ENCODE measurements around the gene IHH. TPM values are rescaled to one million over a fixed set of nuclear protein-coding genes. Genes with fewer than 3 reads are reported as not detected.

The IHH gene
- total and polyA plus RNA-seq, 2 donors (not counting 3 experiments of a cell fraction or from before 2014, with no cell fraction given) = 0.03 TPM; not detected in 1

DNA sequence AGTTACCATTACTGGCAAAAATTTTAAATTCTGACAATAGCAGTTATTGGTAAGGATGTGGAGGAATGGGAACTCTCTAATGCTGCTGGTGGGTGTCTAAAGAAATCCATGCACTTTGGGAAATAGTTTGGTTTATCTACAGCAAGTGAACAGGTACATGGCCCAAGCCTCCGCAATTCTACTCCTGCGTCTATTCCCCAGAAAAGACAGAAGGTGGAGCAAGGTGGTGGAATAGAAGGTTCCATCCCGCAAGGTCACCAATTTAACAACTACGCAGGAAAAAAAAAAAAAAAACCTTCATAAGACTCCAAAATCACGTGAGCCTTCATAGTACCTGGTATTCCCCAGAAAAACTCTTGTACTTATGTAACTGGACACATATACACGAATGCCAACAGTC lies 25.9 kb downstream of the IHH start:
- no TSS peak for BruUV-seq (replicated peaks)
- no peaks in the 10 kb centered on the region for H4K20me1 ChIP-seq (replicated peaks; ENCODE audit: control insufficient read depth, extremely low read depth, insufficient read depth, low read length)
- CTCF ChIA-PET = interaction anchor here (0.8 kb wide), 1 partner anchor 39 kb away, joined by 3 read pairs; no protein-coding TSS in a partner anchor
- no peaks in the 10 kb centered on the region for H3K79me2 ChIP-seq (ENCODE audit: control insufficient read depth, insufficient read depth, low read length)
- H3K27ac ChIP-seq (ENCODE audit: insufficient read depth, low read depth, low read length) = no peak overlapping the region
- no peaks in the 10 kb centered on the region for H3K36me3 ChIP-seq (ENCODE audit: control insufficient read depth in 2 of 2, extremely low read depth in 1 of 2, insufficient read depth in 2 of 2, low read length in 2 of 2)
- no peak overlapping the region for H3K9ac ChIP-seq (replicated peaks; ENCODE audit: extremely low read depth, insufficient read depth, low read length)
- dilution Hi-C loops (cut with MboI; ENCODE audit: extremely low pct_ligation_motif_present, low sequenced_read_pairs) = no loop called here
- DNase-seq (ENCODE audit: low read depth, low spot score) = no peak
- TF ChIP-seq POLR2AphosphoS5 (IDR thresholded peaks at IDR 0.05; ENCODE audit: insufficient read depth, low read depth, low read length) (no peak), MYC (IDR thresholded peaks at IDR 0.05; ENCODE audit: low read depth, low read length) (no peak), FOS (IDR thresholded peaks at IDR 0.05; ENCODE audit: borderline replicate concordance, insufficient read depth, low read length) (no peak), EZH2 (IDR thresholded peaks at IDR 0.05; ENCODE audit: borderline replicate concordance, low read depth, low read length, severe bottlenecking) (no peak), POLR2A (IDR thresholded peaks at IDR 0.05; ENCODE audit: low read depth, low read length) (no peak), JUN (IDR thresholded peaks at IDR 0.05; ENCODE audit: borderline replicate concordance, insufficient read depth, insufficient read length, low read depth) (no peak), GATA2 (IDR thresholded peaks at IDR 0.05; ENCODE audit: insufficient read depth, insufficient read length, low read depth, low read length) (no peak)
- TF ChIP-seq, protein P1, sequence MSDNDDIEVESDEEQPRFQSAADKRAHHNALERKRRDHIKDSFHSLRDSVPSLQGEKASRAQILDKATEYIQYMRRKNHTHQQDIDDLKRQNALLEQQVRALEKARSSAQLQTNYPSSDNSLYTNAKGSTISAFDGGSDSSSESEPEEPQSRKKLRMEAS (IDR thresholded peaks at IDR 0.05; ENCODE audit: insufficient read depth, insufficient read length) = no peak
- TF ChIP-seq, protein P2, sequence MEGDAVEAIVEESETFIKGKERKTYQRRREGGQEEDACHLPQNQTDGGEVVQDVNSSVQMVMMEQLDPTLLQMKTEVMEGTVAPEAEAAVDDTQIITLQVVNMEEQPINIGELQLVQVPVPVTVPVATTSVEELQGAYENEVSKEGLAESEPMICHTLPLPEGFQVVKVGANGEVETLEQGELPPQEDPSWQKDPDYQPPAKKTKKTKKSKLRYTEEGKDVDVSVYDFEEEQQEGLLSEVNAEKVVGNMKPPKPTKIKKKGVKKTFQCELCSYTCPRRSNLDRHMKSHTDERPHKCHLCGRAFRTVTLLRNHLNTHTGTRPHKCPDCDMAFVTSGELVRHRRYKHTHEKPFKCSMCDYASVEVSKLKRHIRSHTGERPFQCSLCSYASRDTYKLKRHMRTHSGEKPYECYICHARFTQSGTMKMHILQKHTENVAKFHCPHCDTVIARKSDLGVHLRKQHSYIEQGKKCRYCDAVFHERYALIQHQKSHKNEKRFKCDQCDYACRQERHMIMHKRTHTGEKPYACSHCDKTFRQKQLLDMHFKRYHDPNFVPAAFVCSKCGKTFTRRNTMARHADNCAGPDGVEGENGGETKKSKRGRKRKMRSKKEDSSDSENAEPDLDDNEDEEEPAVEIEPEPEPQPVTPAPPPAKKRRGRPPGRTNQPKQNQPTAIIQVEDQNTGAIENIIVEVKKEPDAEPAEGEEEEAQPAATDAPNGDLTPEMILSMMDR (IDR thresholded peaks at IDR 0.05; ENCODE audit: extremely low read depth in 1 of 2, insufficient read depth in 1 of 2, low read depth in 1 of 2, low read length in 2 of 2) = no peak
- POLR2A ChIA-PET = no interaction called here
- FAIRE-seq = no peak
- no peak overlapping the region for H2AFZ ChIP-seq (ENCODE audit: low read depth, low read length)
- intact Hi-C loops (cut with micrococcal nuclease) = no loop called here
- H3K4me3 ChIP-seq (replicated peaks in 1 of 3; ENCODE audit: insufficient read depth in 1 of 3, low read depth in 1 of 3, low read length in 3 of 3) = no peak overlapping the region
- no peaks in the 10 kb centered on the region for H3K9me3 ChIP-seq (replicated peaks; ENCODE audit: control insufficient read depth, insufficient read depth, low read length)
- no peaks in the 10 kb centered on the region for H3K4me1 ChIP-seq (ENCODE audit: control insufficient read depth, extremely low read depth, insufficient read depth, low read length)
- no peaks in the 10 kb centered on the region for H3K9me1 ChIP-seq (replicated peaks; ENCODE audit: control insufficient read depth, extremely low read depth, insufficient read depth, low read length)
- no peak overlapping the region for H3K4me2 ChIP-seq (ENCODE audit: insufficient read depth, low read length)
- peaks cover 17 to 18% of the 10 kb centered on the region in 2 experiments for H3K27me3 ChIP-seq (ENCODE audit: control insufficient read depth in 2 of 2, insufficient read depth in 2 of 2, low read length in 2 of 2)

Data from endothelial cell of umbilical vein (primary cell).